SJSA1 (cell line): ENCODE results near the gene DNAH6. TPM values are rescaled to one million over a fixed set of nuclear protein-coding genes. Genes with fewer than 3 reads are reported as not detected.

Experiments used
- DNase-seq, 2 experiments: peaks; one replicate each; pipeline ENCODE4 v3.0.0-alpha.2; 2015 to 2020; ENCODE audit warnings: low spot score in 2 of 2, low read depth in 1 of 2
- H3K27ac ChIP-seq: fragments of 250-450 bp; sonication (Bioruptor Pico); 2 replicates; pipeline ENCODE4 v1.5.1; 2020; ENCODE audit warnings: mild to moderate bottlenecking, moderate library complexity
- H3K27me3 ChIP-seq: fragments of 250-450 bp; sonication (Bioruptor Pico); replicated peaks from 2 replicates; pipeline ENCODE4 v1.5.1; 2020; ENCODE audit warnings: mild to moderate bottlenecking, moderate library complexity
- H3K36me3 ChIP-seq: fragments of 250-450 bp; sonication (Bioruptor Pico); 2 replicates; pipeline ENCODE4 v1.5.1; 2020; ENCODE audit warnings: mild to moderate bottlenecking
- H3K4me1 ChIP-seq: fragments of 250-450 bp; sonication (Bioruptor Pico); replicated peaks from 2 replicates; pipeline ENCODE4 v1.6.1; 2021; ENCODE audit warnings: mild to moderate bottlenecking
- H3K4me3 ChIP-seq: fragments of 250-450 bp; sonication (Bioruptor Pico); 2 replicates; pipeline ENCODE4 v1.5.1; 2020; ENCODE audit warnings: mild to moderate bottlenecking
- H3K9me3 ChIP-seq: fragments of 250-450 bp; sonication (Bioruptor Pico); replicated peaks from 2 replicates; pipeline ENCODE4 v1.5.1; 2020; ENCODE audit warnings: mild to moderate bottlenecking
- total RNA-seq: library from RNA; depleted of rRNA; stranded (reverse); fragments of >200 nt; shearing (Covaris generic); gene quantifications from 2 replicates; pipeline ENCODE4 v1.2.3, GENCODE V29; 2014

The DNAH6 gene
- total RNA-seq, 1 experiment from 2014 or later: 0.58 TPM

DNA sequence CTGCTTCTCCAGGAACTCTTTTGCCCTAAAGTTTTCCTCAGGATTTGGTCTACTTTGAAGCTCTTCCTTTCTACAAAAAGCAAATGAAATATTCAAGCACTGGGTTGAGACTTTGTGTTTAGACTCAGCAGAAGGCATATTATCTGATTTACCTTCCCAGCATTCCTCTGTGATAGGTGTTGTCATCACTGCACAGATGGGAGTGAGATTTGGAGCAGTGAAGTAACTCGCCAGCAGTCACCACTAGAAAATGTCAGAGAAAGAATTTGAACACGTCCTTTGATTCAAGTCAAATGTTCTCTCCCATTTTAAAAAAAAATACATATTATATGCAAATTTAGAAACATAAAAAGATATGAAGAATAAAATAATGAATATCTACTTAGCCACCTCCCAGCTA is 112.2 kb downstream of the DNAH6 start:
- Histone ChIP-seq H3K27me3 (no peaks in the 10 kb centered on the region), H3K4me1 (no peaks in the 10 kb centered on the region), H3K36me3 (no peaks in the 10 kb centered on the region), H3K27ac (no peak overlapping the region), H3K9me3 (no peaks in the 10 kb centered on the region), H3K4me3 (no peak overlapping the region)
- no peak for DNase-seq

DNA sequence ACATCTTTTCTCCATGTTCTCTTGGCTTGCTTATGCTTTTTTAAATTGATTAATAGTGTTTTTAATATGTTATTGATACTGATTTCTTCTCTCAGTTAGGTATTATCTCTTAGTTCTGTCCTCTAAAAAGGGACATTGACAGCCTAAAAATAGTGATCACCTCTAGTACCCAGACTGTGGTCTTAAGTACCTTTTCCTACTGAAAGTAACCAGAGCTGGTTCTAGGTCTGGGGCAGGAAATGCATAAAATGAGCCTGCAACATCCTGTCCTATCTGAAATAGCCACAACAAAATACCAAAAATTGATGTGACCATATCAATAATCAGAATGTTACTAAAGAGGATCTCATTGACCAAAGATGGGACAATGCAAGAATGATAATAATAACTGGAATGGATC is 113.3 kb downstream of the DNAH6 start:
- Histone ChIP-seq H3K4me3 (no peak overlapping the region), H3K27me3 (no peaks in the 10 kb centered on the region), H3K27ac (no peak overlapping the region), H3K9me3 (no peaks in the 10 kb centered on the region), H3K36me3 (no peaks in the 10 kb centered on the region), H3K4me1 (no peaks in the 10 kb centered on the region)
- DNase-seq: no peak

DNA sequence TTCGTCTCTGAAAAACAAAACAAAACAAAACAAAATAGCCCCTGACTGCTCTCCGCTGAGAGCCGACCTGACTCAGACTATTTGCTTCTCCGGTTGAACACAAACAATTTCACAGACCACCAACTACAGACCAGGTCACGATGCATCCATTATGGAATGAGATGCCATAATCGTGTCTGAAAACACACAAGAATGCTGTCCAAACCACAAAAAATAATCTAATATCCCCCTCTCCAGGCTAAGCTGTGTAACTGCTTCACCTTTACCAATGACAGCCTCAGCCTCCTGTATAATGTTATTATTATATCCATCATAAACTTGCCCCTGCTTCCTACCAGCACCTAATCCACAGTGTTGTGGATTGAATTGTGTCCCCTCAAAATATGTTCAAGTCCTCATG is 114.7 kb downstream of the DNAH6 start:
- Histone ChIP-seq H3K4me1 (no peaks in the 10 kb centered on the region), H3K36me3 (no peaks in the 10 kb centered on the region), H3K27me3 (no peaks in the 10 kb centered on the region), H3K27ac (no peak overlapping the region), H3K9me3 (no peaks in the 10 kb centered on the region), H3K4me3 (no peak overlapping the region)
- DNase-seq: peak; percentile 56 to 62

DNA sequence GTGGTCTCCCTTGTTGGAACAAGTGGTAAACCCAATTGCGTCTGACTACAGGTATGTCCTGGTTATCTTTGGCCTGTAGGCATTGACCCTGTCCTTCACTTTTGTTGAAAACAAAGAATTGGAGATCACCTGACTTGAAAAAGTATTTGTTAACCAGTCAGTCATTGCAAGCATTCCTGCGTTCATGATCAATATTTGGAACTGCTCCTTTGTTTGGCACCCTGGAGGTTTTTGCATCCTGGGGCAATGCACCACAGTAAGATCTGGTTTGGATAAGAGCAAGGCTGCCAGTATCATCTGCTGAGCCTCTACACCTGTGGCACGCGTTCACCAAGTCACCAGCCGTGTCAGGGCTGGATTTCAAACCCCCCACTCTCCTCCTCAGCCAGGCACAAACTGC is 115.7 kb downstream of the DNAH6 start:
- no peak for DNase-seq
- Histone ChIP-seq H3K27me3 (no peaks in the 10 kb centered on the region), H3K4me3 (no peak overlapping the region)

DNA sequence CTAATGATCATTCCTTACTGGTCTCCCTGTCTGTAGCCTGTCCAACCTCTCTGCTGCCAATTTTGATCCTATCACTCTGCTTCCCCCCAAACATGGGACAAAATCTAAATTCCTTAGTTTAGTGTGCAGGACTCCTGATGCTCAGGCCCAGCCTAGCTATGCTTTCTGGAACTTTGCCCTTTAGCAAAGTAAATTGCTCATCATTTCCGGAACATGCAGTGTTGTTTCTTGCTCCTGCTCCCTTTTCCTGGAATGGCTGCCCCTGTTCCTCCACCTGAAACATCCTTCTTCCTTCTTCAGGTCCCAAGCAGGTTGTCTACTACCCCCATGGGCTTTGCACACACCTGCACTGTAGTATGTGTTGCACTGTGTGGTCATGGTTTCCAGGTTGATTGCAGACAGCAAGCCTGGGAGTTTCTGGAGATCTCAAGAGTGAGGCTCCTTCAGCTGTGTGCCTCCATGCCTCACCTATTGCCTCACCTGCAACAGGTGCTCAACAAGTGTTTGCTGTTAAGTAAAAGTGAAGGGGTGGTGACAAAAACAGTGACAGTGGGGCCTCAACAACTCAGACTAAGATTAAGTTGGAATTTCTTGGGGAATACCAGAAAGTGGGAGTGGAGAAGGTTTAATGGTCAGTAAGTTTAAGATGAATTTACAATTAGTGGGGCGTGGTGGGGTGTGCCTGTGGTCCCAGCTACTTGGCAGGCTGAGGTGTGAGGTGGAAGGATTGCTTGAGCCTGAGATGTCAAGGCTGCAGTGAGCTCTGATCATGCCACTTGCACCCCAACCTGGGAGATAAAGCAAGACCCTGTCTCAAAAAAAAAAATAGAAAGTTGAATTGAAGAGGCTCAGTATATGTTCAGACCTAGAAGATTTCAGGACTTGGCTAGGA is 120.0 kb downstream of the DNAH6 start:
- Histone ChIP-seq H3K27ac (no peak overlapping the region), H3K36me3 (peaks cover 3% of the 10 kb centered on the region; the same call in 1 of the 2 replicates), H3K4me3 (no peak overlapping the region), H3K4me1 (no peaks in the 10 kb centered on the region), H3K27me3 (no peaks in the 10 kb centered on the region), H3K9me3 (no peaks in the 10 kb centered on the region; the same call in 1 of the 2 replicates)
- no peak for DNase-seq

More for the DNA sequence above, 115.7 kb downstream of the DNAH6 start:
- Histone ChIP-seq H3K27ac (no peak overlapping the region), H3K4me1 (no peaks in the 10 kb centered on the region), H3K36me3 (no peaks in the 10 kb centered on the region), H3K9me3 (no peaks in the 10 kb centered on the region)

DNA sequence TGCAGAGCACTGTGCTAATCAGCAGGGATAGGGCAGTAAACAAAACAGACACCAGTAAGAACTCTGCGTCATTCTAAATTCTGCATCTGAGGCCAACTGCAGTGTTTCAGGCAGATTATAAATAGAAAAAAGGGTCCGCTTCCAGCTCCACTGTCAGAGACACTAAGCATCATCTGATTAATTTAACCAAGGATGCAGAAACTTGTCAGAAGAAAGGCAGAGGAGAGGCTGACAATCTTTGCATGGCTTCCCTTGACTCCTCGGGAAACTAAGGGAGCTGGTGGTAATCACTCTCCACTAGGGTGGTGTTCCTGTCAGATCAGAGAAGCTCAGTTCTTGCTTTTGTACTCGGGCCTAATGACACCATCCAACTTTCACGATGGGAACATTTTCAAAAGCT is 123.5 kb downstream of the DNAH6 start:
- Histone ChIP-seq H3K27me3 (no peaks in the 10 kb centered on the region), H3K4me3 (no peak overlapping the region), H3K9me3 (no peaks in the 10 kb centered on the region; the same call in 1 of the 2 replicates), H3K36me3 (peaks cover 3% of the 10 kb centered on the region; the same call in 1 of the 2 replicates), H3K4me1 (no peaks in the 10 kb centered on the region), H3K27ac (no peak overlapping the region)
- DNase-seq: no peak

DNA sequence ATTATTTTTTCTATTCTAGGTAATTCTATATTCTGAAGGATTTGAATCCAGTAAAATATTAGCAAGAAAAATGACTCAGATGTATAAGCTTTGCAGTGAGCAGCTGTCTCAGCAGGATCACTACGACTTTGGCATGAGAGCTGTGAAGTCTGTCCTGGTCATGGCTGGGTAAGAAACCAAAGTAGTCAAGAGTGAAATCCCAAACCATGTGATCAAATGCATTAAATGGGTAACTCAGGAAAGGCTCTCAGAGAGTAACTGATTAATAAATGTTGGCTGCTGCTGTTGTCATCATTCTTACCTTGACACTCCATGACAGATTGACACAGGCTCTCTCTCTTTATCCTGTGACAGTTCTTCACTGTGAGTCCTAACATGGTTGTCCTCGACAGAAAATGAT is 124.1 kb downstream of the DNAH6 start:
- H3K4me3 ChIP-seq: no peak overlapping the region
- no peak for DNase-seq
- peaks cover 3% of the 10 kb centered on the region; the same call in 1 of the 2 replicates for H3K36me3 ChIP-seq
- H3K9me3 ChIP-seq: no peaks in the 10 kb centered on the region; the same call in 1 of the 2 replicates
- H3K4me1 ChIP-seq: no peaks in the 10 kb centered on the region
- no peak overlapping the region for H3K27ac ChIP-seq
- H3K27me3 ChIP-seq: no peaks in the 10 kb centered on the region

DNA sequence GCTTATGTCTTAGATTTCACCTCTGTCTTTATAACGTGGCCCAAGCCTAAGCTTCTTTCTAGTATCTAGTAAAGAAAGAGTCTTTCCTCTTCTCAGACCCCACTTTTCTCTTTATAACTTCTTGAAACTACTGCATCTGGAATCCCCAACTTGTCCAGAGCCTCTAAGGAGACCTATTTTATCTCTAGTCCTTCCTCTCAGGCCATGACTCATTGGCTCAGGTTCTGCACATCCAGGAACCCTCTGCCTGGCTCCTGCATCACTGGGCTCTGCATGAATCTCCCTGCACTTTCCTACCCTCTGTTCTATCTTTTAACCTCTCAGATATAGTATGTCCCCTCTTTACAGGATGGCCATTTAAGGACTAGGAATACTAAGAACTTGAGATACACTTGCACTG is 124.7 kb downstream of the DNAH6 start:
- no peak for DNase-seq
- Histone ChIP-seq H3K9me3 (no peaks in the 10 kb centered on the region; the same call in 1 of the 2 replicates), H3K36me3 (peaks cover 3% of the 10 kb centered on the region; the same call in 1 of the 2 replicates), H3K27ac (no peak overlapping the region), H3K4me3 (no peak overlapping the region), H3K27me3 (no peaks in the 10 kb centered on the region), H3K4me1 (no peaks in the 10 kb centered on the region)

DNA sequence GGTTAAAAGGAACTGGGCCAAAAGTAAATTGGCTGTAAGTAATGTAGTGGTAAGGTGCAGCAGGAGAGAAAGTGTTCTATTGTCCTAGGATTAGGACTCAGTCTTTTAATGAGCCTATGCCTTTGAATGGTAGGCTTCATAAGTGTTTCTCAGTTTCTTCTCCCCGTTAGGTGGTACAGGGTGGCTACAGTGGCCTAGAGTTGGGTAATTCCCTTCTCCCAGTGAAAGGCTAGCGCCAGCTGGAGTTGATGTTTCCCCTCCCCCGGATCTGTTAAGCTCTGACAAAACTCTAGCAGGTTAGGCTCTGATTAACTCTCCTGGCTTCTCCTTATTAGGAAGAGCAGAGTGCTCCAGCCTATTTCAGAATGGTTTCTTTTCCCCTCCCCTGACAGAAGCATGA is 127.7 kb downstream of the DNAH6 start:
- Histone ChIP-seq H3K4me1 (no peaks in the 10 kb centered on the region), H3K27me3 (no peaks in the 10 kb centered on the region), H3K27ac (no peak overlapping the region), H3K4me3 (no peak overlapping the region), H3K36me3 (peaks cover 3% of the 10 kb centered on the region; the same call in 1 of the 2 replicates), H3K9me3 (no peaks in the 10 kb centered on the region; the same call in 1 of the 2 replicates)
- DNase-seq: no peak

DNA sequence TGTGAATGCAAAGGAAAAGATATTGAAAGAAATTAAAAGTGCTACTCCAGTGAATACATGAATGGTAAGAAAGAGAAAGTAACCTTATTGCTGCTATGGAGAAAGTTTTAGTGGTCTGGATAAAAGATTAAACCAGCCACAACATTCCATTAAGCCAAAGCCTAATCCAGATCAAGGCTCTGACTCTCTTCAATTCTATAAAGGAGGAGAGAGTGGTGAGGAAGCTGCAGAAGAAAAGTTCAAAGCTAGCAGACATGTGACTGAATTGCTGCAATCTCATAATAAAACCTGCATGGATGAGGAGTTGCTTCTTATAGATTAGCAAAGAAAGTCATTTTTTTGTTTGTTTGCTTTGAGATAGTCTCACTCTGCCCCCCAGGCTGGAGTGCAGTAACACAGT is 130.2 kb downstream of the DNAH6 start:
- Histone ChIP-seq H3K4me3 (no peak overlapping the region), H3K36me3 (no peaks in the 10 kb centered on the region), H3K4me1 (no peaks in the 10 kb centered on the region), H3K27ac (no peak overlapping the region), H3K9me3 (no peaks in the 10 kb centered on the region), H3K27me3 (no peaks in the 10 kb centered on the region)
- no peak for DNase-seq

DNA sequence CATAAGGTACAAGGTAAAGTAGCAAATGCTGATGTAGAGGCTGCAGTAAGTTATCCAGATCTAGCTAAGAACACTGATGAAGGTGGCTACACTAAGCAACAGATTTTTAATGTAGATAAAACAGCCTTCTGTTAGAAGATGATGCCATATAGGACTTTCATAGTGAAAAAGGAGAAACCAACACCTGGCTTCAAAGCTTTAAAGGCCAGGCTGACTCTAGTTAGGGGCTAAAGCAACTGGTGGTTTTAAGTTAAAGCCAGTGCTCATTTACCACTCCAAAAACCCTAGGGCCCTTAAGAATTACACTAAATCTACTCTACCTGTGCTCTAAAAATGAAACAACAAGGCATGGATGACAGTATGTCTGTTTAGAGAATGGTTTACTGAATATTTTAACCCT is 131.0 kb downstream of the DNAH6 start:
- Histone ChIP-seq H3K36me3 (no peaks in the 10 kb centered on the region), H3K9me3 (no peaks in the 10 kb centered on the region), H3K27me3 (no peaks in the 10 kb centered on the region), H3K4me3 (no peak overlapping the region), H3K27ac (no peak overlapping the region), H3K4me1 (no peaks in the 10 kb centered on the region)
- DNase-seq: no peak

DNA sequence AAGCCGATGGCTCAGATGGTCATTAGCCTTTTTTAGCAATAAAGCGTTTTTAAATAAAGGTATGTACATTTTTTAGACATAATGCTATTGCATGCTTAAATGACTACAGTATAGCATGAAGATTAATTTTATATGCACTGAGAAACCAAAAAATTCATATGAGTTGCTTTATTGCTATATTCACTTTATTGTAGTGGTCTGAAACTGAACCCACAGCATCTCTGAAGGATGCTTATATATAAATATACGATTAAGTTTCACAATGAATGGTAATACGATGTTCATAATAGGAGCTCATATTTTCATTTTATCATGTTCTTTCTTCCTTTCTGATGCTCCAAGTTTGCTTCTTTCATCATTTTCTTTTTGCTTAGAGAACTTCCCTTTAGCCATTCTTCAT is 132.8 kb downstream of the DNAH6 start:
- Histone ChIP-seq H3K36me3 (no peaks in the 10 kb centered on the region), H3K9me3 (no peaks in the 10 kb centered on the region), H3K4me1 (no peaks in the 10 kb centered on the region), H3K4me3 (no peak overlapping the region), H3K27me3 (no peaks in the 10 kb centered on the region), H3K27ac (no peak overlapping the region)
- no peak for DNase-seq

DNA sequence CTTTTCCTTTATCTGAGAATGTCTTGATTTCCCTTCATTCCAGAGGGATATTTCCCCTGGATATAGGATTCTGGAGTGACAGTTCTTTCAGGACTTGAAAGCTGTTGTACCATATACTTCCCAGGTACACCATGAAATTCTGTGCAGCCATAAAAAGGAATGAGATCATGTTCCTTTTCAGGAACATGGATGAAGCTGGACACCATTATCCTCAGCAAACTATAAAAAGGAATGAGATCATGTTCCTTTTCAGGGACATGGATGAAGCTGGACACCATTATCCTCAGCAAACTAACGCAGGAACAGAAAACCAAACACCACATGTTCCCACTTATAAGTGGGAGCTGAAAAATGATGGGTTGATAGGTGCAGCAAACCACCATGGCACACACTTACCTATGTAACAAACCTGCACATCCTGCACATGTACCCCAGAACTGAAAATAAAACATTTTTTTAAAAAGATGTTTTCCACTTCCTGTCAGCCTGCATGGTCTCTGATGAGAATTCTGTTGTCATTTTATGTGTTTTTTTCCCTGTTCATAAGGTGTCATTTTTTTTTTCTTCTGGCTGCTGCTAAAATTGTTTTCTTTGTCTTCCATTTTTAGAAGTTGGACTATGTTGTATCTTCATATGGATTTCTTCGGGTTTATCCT is 133.3 kb downstream of the DNAH6 start:
- Histone ChIP-seq H3K9me3 (no peaks in the 10 kb centered on the region), H3K36me3 (no peaks in the 10 kb centered on the region), H3K27ac (no peak overlapping the region), H3K27me3 (no peaks in the 10 kb centered on the region), H3K4me1 (no peaks in the 10 kb centered on the region), H3K4me3 (no peak overlapping the region)
- DNase-seq: no peak

DNA sequence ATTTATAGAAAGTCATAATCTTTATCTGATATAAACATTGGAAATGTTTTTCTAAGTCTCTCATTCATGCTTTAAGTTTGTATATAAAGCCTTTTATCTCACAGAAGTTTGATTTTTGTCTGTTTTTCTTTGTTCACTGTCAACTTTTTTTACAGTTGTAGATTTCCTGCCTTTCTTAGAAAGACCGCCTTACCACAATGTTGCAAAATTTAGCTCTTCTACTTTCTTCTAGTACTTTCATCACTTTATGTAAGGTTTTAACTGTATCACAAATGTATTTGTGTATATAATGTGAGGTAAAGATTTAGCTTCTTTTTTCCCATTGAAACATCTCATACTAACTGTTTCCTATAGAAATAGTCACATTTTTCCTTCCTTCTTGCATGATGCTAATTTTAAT is 136.1 kb downstream of the DNAH6 start:
- Histone ChIP-seq H3K36me3 (no peaks in the 10 kb centered on the region), H3K4me1 (no peaks in the 10 kb centered on the region), H3K4me3 (no peak overlapping the region), H3K9me3 (no peaks in the 10 kb centered on the region), H3K27ac (no peak overlapping the region), H3K27me3 (no peaks in the 10 kb centered on the region)
- DNase-seq: no peak
